Measurements from ENCODE around the gene RALGAPB.

GRCh38 chr20:38499366-38499765 lies 26.7 kb downstream of the RALGAPB start:
- TF ChIP-seq CTCF (IDR thresholded peaks at IDR 0.05) = no peak
- TF ChIP-seq POLR2A (IDR thresholded peaks at IDR 0.05) = no peak
- no peak for TF ChIP-seq POLR2AphosphoS5 (IDR thresholded peaks at IDR 0.05)
